NCI-H748 (cell line): ENCODE data around the gene POLR1D.

Experiments used
- DNase-seq: peaks from one replicate; lab custom pipeline; 2025; ENCODE audit not compliant: unreplicated experiment; lab: John Stamatoyannopoulos, UW

POLR1D gene

GRCh38 chr13:27670861-27671260 is 49.2 kb downstream of the POLR1D start:
- no peak for DNase-seq

GRCh38 chr13:27672025-27672424 is 50.3 kb downstream of the POLR1D start:
- DNase-seq: no peak
